ENCODE data around the gene PRKAG1. TPM values are rescaled to one million over a fixed set of nuclear protein-coding genes. Genes with fewer than 3 reads are reported as not detected.

The PRKAG1 gene
- total RNA-seq, 1 experiment from 2014 or later = 133 TPM

- DNase-seq (ENCODE audit: low read depth, low spot score) = no peak
- in situ Hi-C loops (cut with HindIII; ENCODE audit: low pct_unique_long_range_greater_than_20kb, low sequenced_read_pairs) = no loop called here
Observed at GRCh38 chr12:48996794-48997718, 21.5 kb downstream of the PRKAG1 start.

- peak; percentile 85 for DNase-seq (ENCODE audit: low read depth, low spot score)
- in situ Hi-C loops (cut with HindIII; ENCODE audit: low pct_unique_long_range_greater_than_20kb, low sequenced_read_pairs) = no loop called here
Observed at GRCh38 chr12:48995086-48995879, 23.3 kb downstream of the PRKAG1 start.

- no peak for DNase-seq (ENCODE audit: low read depth, low spot score)
- in situ Hi-C loops (cut with HindIII; ENCODE audit: low pct_unique_long_range_greater_than_20kb, low sequenced_read_pairs) = no loop called here
Observed at GRCh38 chr12:48994224-48995085, 24.1 kb downstream of the PRKAG1 start.

GRCh38 chr12:48993787-48994186 lies 24.8 kb downstream of the PRKAG1 start:
- in situ Hi-C loops (cut with HindIII; ENCODE audit: low pct_unique_long_range_greater_than_20kb, low sequenced_read_pairs) = no loop called here
- no peak for DNase-seq (ENCODE audit: low read depth, low spot score)

GRCh38 chr12:48991247-48992050 lies 27.1 kb downstream of the PRKAG1 start:
- in situ Hi-C loops (cut with HindIII; ENCODE audit: low pct_unique_long_range_greater_than_20kb, low sequenced_read_pairs) = no loop called here
- DNase-seq (ENCODE audit: low read depth, low spot score) = no peak

GRCh38 chr12:48990552-48990951 lies 28.0 kb downstream of the PRKAG1 start:
- in situ Hi-C loops (cut with HindIII; ENCODE audit: low pct_unique_long_range_greater_than_20kb, low sequenced_read_pairs) = no loop called here
- DNase-seq (ENCODE audit: low read depth, low spot score) = no peak

- in situ Hi-C loops (cut with HindIII; ENCODE audit: low pct_unique_long_range_greater_than_20kb, low sequenced_read_pairs) = no loop called here
- peak; percentile 74 for DNase-seq (ENCODE audit: low read depth, low spot score)
Observed at GRCh38 chr12:48988030-48988649, 30.4 kb downstream of the PRKAG1 start.

GRCh38 chr12:48986720-48987291 lies 31.8 kb downstream of the PRKAG1 start:
- DNase-seq (ENCODE audit: low read depth, low spot score) = no peak
- in situ Hi-C loops (cut with HindIII; ENCODE audit: low pct_unique_long_range_greater_than_20kb, low sequenced_read_pairs) = no loop called here

- in situ Hi-C loops (cut with HindIII; ENCODE audit: low pct_unique_long_range_greater_than_20kb, low sequenced_read_pairs) = no loop called here
- no peak for DNase-seq (ENCODE audit: low read depth, low spot score)
Observed at GRCh38 chr12:48985901-48986300, 32.7 kb downstream of the PRKAG1 start.

- DNase-seq (ENCODE audit: low read depth, low spot score) = no peak
- in situ Hi-C loops (cut with HindIII; ENCODE audit: low pct_unique_long_range_greater_than_20kb, low sequenced_read_pairs) = no loop called here
Observed at GRCh38 chr12:48985475-48985897, 33.1 kb downstream of the PRKAG1 start.

- in situ Hi-C loops (cut with HindIII; ENCODE audit: low pct_unique_long_range_greater_than_20kb, low sequenced_read_pairs) = no loop called here
- DNase-seq (ENCODE audit: low read depth, low spot score) = no peak
Observed at GRCh38 chr12:48982397-48983080, 36.0 kb downstream of the PRKAG1 start.

- no peak for DNase-seq (ENCODE audit: low read depth, low spot score)
- in situ Hi-C loops (cut with HindIII; ENCODE audit: low pct_unique_long_range_greater_than_20kb, low sequenced_read_pairs) = no loop called here
Observed at GRCh38 chr12:48981757-48982157, 36.8 kb downstream of the PRKAG1 start.

- no peak for DNase-seq (ENCODE audit: low read depth, low spot score)
- in situ Hi-C loops (cut with HindIII; ENCODE audit: low pct_unique_long_range_greater_than_20kb, low sequenced_read_pairs) = no loop called here
Observed at GRCh38 chr12:48980953-48981756, 37.4 kb downstream of the PRKAG1 start.

- in situ Hi-C loops (cut with HindIII; ENCODE audit: low pct_unique_long_range_greater_than_20kb, low sequenced_read_pairs) = no loop called here
- DNase-seq (ENCODE audit: low read depth, low spot score) = no peak
Observed at GRCh38 chr12:48980389-48980952, 38.1 kb downstream of the PRKAG1 start.

All from SK-MEL-5 (cell line).